ENCODE measurements around the gene CARNS1. TPM values are rescaled to one million over a fixed set of nuclear protein-coding genes. Genes with fewer than 3 reads are reported as not detected.

CARNS1 gene
- total RNA-seq, 1 donor from 2014 or later, result 1.5 TPM

DNA sequence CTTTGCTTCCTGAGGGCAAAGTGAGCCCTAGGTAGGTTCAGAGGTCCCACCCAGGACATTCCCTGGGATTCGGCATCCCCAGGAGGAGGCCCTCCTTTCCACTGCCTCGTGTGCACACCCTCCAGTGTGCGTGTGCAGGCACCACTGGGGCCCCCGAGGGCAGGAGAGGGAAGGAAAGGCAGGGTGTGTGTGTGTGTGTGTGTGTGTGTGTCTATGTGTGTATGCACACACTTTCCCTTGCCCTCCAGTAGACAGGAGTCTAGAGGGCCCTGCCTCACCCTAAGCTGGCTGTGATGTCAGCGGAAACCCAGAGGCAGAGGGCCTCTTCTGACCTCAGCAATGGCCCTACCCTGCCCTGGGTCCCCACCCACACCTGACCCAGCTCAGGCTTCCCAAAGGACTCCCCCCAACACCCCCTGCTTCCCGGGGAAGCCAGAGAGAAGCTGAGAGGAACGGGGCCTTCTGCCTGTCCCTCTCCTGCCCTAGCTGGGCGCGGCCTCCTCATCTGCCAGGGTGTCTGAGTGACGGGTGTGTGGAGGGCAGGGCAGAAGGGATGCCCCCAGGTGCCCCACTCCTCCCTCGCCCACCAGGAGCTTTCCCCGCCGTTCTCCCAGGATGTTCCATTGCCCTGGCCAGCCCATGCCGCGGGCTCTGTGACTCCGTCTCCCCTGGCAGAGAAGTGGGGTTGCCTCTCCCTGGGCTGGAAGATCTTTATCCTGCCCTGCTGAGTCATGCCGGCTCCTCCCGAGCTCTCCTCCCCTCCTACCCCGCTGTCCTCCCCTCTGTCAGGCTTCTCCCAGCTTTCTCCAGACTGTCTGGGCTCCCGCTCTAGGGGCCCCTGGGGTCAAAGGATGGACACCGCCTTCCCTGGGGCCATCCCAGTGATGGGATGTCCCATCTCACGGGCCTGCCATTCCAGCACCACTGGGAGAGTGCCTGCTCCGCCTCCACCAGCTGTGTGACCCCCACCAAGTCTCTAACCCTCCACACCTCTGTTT lies 36.1 kb upstream of the CARNS1 start:
- DNase-seq (ENCODE audit: extremely low spot score, unreplicated experiment), result no peak
- peaks cover 30% of the 10 kb centered on the region for H3K27me3 Mint-ChIP-seq
- H3K4me3 Mint-ChIP-seq, result no peak overlapping the region

GRCh38 chr11:67381244-67381972 lies 34.1 kb upstream of the CARNS1 start:
- H3K27ac Mint-ChIP-seq, result no peak overlapping the region
- H3K36me3 Mint-ChIP-seq, result no peaks in the 10 kb centered on the region
- peaks cover 32% of the 10 kb centered on the region for H3K27me3 Mint-ChIP-seq
- no peak for TF ChIP-seq CTCF (conservative IDR thresholded peaks at IDR 0.05)
- no peak for DNase-seq (ENCODE audit: extremely low spot score, unreplicated experiment)
- no peaks in the 10 kb centered on the region for H3K9me3 Mint-ChIP-seq
- no peak overlapping the region for H3K4me3 Mint-ChIP-seq
- H3K4me1 Mint-ChIP-seq (ENCODE audit: unreplicated experiment), result peaks cover 12% of the 10 kb centered on the region

More for the DNA sequence above, 36.1 kb upstream of the CARNS1 start:
- no peak for TF ChIP-seq CTCF (conservative IDR thresholded peaks at IDR 0.05)
- Mint-ChIP-seq H3K9me3 (no peaks in the 10 kb centered on the region), H3K4me1 (ENCODE audit: unreplicated experiment) (peaks cover 18% of the 10 kb centered on the region), H3K27ac (no peak overlapping the region), H3K36me3 (no peaks in the 10 kb centered on the region)

DNA sequence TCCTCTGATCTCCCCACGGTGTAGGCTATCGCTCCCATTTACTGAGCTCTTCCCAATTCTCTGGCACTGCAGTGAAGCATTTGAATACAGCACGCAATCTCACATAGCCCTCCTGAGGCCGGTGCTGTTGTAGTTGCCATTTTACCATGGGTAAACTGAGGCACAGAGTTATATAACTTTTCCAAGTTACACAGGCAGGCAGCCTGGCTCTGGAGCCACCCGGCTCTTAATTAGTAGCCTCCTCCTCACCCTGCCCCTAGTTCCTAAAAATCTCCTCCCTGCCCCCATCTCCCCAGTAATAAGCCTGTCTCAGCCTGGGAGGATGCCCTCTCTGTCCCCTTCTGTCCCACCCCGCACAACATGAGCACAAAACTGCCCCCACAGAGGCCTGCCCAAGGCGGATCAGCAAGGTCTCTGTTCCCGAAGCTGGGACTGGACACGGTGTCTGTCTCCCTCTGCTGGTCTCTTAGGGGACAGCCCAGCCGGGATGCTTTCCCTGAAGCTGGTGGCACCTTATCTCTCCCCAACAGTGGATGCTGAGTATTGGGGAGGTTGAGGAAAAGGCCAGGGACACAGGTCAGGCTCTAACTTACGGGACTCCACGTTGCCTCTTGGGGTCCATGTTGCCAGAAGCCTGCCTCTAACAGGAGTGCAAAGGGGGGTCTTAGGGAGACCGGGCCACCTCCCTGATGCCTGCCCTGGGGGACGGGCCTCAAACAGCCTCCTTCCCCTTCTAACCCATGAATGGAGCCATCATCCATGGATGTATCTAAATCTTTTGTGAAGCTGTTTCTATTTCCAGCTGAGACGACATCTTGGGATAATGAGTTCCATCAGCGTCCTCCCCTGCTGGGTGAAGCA lies 33.0 kb upstream of the CARNS1 start:
- peak; percentile 97 for TF ChIP-seq CTCF (conservative IDR thresholded peaks at IDR 0.05)
- Mint-ChIP-seq H3K36me3 (no peaks in the 10 kb centered on the region), H3K4me1 (ENCODE audit: unreplicated experiment) (peaks cover 9% of the 10 kb centered on the region), H3K27ac (peak overlapping the region; percentile 48), H3K27me3 (peaks cover 35% of the 10 kb centered on the region), H3K9me3 (no peaks in the 10 kb centered on the region), H3K4me3 (no peak overlapping the region)
- peak; percentile 86 for DNase-seq (ENCODE audit: extremely low spot score, unreplicated experiment)

- Mint-ChIP-seq H3K27me3 (peaks cover 36% of the 10 kb centered on the region), H3K27ac (no peak overlapping the region)
- TF ChIP-seq CTCF (conservative IDR thresholded peaks at IDR 0.05), result no peak
Observed at GRCh38 chr11:67384851-67385366, 30.6 kb upstream of the CARNS1 start.

GRCh38 chr11:67387069-67387468 lies 28.4 kb upstream of the CARNS1 start:
- H3K27me3 Mint-ChIP-seq, result peaks cover 30% of the 10 kb centered on the region
- TF ChIP-seq CTCF (conservative IDR thresholded peaks at IDR 0.05), result no peak
- no peaks in the 10 kb centered on the region for H3K36me3 Mint-ChIP-seq
- no peak overlapping the region for H3K4me3 Mint-ChIP-seq
- no peaks in the 10 kb centered on the region for H3K9me3 Mint-ChIP-seq
- H3K27ac Mint-ChIP-seq, result no peak overlapping the region
- no peak for DNase-seq (ENCODE audit: extremely low spot score, unreplicated experiment)
- H3K4me1 Mint-ChIP-seq (ENCODE audit: unreplicated experiment), result peaks cover 14% of the 10 kb centered on the region

More at GRCh38 chr11:67384851-67385366, 30.6 kb upstream of the CARNS1 start:
- no peaks in the 10 kb centered on the region for H3K9me3 Mint-ChIP-seq
- no peak for DNase-seq (ENCODE audit: extremely low spot score, unreplicated experiment)
- H3K36me3 Mint-ChIP-seq, result no peaks in the 10 kb centered on the region
- H3K4me1 Mint-ChIP-seq (ENCODE audit: unreplicated experiment), result peaks cover 14% of the 10 kb centered on the region
- H3K4me3 Mint-ChIP-seq, result no peak overlapping the region

All from type B pancreatic cell (in vitro differentiated cells).